ENCODE results near the gene TAF9B.

DNA sequence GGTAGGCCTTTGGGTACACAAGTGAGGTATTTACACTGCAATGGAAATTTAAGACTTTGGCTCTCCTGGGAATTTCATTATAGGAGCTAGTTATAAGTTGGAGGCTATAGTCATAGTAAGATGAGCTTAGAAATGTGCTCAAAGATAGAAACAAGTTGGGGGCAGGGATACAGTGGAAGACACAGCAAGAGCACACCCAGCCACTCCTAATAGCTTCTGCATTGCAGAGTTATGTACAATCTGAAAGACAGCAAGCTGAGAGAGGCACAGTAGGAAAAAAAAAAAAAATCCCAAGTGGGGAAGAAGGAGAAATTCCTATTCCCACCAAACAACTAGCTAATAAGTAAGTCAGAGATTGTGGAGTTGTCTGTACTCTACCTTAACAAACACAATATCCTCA lies 41.9 kb upstream of the TAF9B start:
- TF ChIP-seq, protein P1, sequence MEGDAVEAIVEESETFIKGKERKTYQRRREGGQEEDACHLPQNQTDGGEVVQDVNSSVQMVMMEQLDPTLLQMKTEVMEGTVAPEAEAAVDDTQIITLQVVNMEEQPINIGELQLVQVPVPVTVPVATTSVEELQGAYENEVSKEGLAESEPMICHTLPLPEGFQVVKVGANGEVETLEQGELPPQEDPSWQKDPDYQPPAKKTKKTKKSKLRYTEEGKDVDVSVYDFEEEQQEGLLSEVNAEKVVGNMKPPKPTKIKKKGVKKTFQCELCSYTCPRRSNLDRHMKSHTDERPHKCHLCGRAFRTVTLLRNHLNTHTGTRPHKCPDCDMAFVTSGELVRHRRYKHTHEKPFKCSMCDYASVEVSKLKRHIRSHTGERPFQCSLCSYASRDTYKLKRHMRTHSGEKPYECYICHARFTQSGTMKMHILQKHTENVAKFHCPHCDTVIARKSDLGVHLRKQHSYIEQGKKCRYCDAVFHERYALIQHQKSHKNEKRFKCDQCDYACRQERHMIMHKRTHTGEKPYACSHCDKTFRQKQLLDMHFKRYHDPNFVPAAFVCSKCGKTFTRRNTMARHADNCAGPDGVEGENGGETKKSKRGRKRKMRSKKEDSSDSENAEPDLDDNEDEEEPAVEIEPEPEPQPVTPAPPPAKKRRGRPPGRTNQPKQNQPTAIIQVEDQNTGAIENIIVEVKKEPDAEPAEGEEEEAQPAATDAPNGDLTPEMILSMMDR (optimal IDR thresholded peaks at IDR 0.05 in 1 of 3, IDR thresholded peaks at IDR 0.05 in 1 of 3, conservative IDR thresholded peaks at IDR 0.05 in 1 of 3; ENCODE audit: extremely low read depth in 1 of 3, insufficient read depth in 2 of 3, low read length in 3 of 3), result no peak
- TF ChIP-seq EZH2 (IDR thresholded peaks at IDR 0.05; ENCODE audit: low read length), result no peak

All from keratinocyte (primary cell).